Astrocyte (in vitro differentiated cells and primary cell): ENCODE measurements around the gene KDSR. TPM values are rescaled to one million over a fixed set of nuclear protein-coding genes. Genes with fewer than 3 reads are reported as not detected.

ENCODE experiments used
- DNase-seq: peaks from one replicate; pipeline ENCODE4 v3.0.0-alpha.2; 2010; ENCODE audit warnings: low read depth
- FAIRE-seq: peaks from 2 replicates; lab custom pipeline; 2011; peaks lifted over from hg19 to GRCh38; lab: Jason Lieb, UNC
- H2AFZ ChIP-seq: 2 replicates; pipeline ENCODE4 v1.6.0; 2012; ENCODE audit warnings: low read depth, low read length, inconsistent platforms
- H3K27ac ChIP-seq: 2 replicates; pipeline ENCODE4 v1.5.1; 2011; ENCODE audit warnings: low read depth, low read length, inconsistent platforms
- H3K27me3 ChIP-seq: 2 replicates; pipeline ENCODE4 v1.6.0; 2011; ENCODE audit warnings: low read length, inconsistent platforms; ENCODE audit not compliant: insufficient read depth
- H3K36me3 ChIP-seq: 2 replicates; pipeline ENCODE4 v1.5.1; 2011; ENCODE audit warnings: low read length, inconsistent platforms; ENCODE audit not compliant: insufficient read depth
- H3K4me1 ChIP-seq: 2 replicates; pipeline ENCODE4 v1.5.1; 2011; ENCODE audit warnings: low read length, inconsistent platforms; ENCODE audit not compliant: insufficient read depth
- H3K4me2 ChIP-seq: 2 replicates; pipeline ENCODE4 v1.6.0; 2012; ENCODE audit warnings: low read length, inconsistent platforms
- H3K4me3 ChIP-seq: 2 replicates; pipeline ENCODE4 v1.5.1; 2011; ENCODE audit warnings: low read depth, mild to moderate bottlenecking, low read length, inconsistent platforms; ENCODE audit not compliant: insufficient read depth
- H3K79me2 ChIP-seq: 2 replicates; pipeline ENCODE4 v1.6.0; 2012; ENCODE audit warnings: mild to moderate bottlenecking, low read length, inconsistent platforms; ENCODE audit not compliant: insufficient read depth
- H3K9ac ChIP-seq: 2 replicates; pipeline ENCODE4 v1.6.0; 2012; ENCODE audit warnings: mild to moderate bottlenecking, low read length, inconsistent platforms
- H3K9me3 ChIP-seq: 2 replicates; pipeline ENCODE4 v1.5.1; 2012; ENCODE audit warnings: low read depth, mild to moderate bottlenecking, low read length, inconsistent platforms; ENCODE audit not compliant: insufficient read depth
- H4K20me1 ChIP-seq: 2 replicates; pipeline ENCODE4 v1.6.0; 2012; ENCODE audit warnings: low read length, inconsistent platforms; ENCODE audit not compliant: insufficient read depth
- H3K27ac Mint-ChIP-seq: one replicate; pipeline ENCODE4 v1.8.0; 2021; ENCODE audit warnings: mild to moderate bottlenecking, mixed read lengths; ENCODE audit not compliant: unreplicated experiment
- H3K27me3 Mint-ChIP-seq: one replicate; pipeline ENCODE4 v1.8.0; 2021; ENCODE audit warnings: low read depth, mixed read lengths; ENCODE audit not compliant: unreplicated experiment
- H3K36me3 Mint-ChIP-seq: one replicate; pipeline ENCODE4 v1.8.0; 2021; ENCODE audit warnings: low read depth, mixed read lengths; ENCODE audit not compliant: unreplicated experiment
- H3K4me1 Mint-ChIP-seq: one replicate; pipeline ENCODE4 v1.8.0; 2021; ENCODE audit warnings: low read depth, mixed read lengths; ENCODE audit not compliant: unreplicated experiment
- H3K4me3 Mint-ChIP-seq: one replicate; pipeline ENCODE4 v1.8.0; 2021; ENCODE audit warnings: mild to moderate bottlenecking, moderate library complexity, mixed read lengths; ENCODE audit not compliant: unreplicated experiment
- H3K9me3 Mint-ChIP-seq: one replicate; pipeline ENCODE4 v1.8.0; 2021; ENCODE audit warnings: mild to moderate bottlenecking, mixed read lengths; ENCODE audit not compliant: unreplicated experiment
- CTCF ChIP-seq: IDR thresholded peaks from 2 replicates; pipeline ENCODE4 v1.5.1; 2011; ENCODE audit warnings: low read depth, mild to moderate bottlenecking, inconsistent platforms, low read length, moderate library complexity; ENCODE audit not compliant: insufficient read depth
- EZH2 ChIP-seq: IDR thresholded peaks from 2 replicates; pipeline ENCODE4 v1.6.1; 2012; ENCODE audit warnings: mild to moderate bottlenecking, low read length, inconsistent platforms; ENCODE audit not compliant: insufficient read depth
- total RNA-seq: library from RNA; stranded (reverse); gene quantifications from 2 replicates; pipeline ENCODE4 v1.2.1, GENCODE V29; 2021

KDSR gene
- total RNA-seq, 1 donor from 2014 or later = 43.7 TPM

DNA sequence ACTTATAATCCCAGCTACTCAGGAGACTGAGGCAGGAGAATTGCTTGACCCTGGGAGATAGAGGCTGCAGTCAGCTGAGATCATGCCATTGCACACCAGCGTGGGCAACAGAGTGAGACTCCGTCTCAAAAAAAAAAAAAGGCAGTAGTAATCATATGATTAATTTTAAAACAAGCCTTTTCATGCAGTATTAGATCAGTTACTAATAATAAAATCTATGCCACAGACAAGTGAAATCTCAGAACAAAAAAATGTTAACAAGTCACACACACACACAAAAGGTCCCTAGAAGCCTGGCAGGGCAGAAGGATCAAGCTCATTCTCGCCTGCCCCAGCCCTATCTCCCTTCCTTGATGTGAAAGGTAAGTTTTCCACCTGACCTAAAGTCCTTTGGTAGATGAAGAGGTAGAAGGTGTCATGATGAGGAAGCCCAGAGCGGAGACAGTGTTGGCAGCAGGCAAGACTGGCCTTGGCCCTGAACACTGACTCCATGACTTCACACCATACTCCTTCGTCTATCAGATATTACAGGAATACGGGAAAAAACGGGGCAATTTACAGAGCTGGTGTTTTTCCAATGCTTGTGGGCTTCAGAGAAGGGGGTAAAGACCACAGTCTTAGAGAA is 10.6 kb downstream of the KDSR start:
- H3K9ac ChIP-seq = no peak overlapping the region
- no peaks in the 10 kb centered on the region for H3K9me3 ChIP-seq
- H3K4me2 ChIP-seq = no peak overlapping the region
- H3K36me3 ChIP-seq = peaks cover 50% of the 10 kb centered on the region
- Mint-ChIP-seq H3K4me3 (no peak overlapping the region), H3K9me3 (no peaks in the 10 kb centered on the region), H3K4me1 (no peaks in the 10 kb centered on the region), H3K36me3 (peaks cover 7% of the 10 kb centered on the region), H3K27me3 (no peaks in the 10 kb centered on the region), H3K27ac (no peak overlapping the region)
- no peak for FAIRE-seq
- no peak overlapping the region for H3K4me3 ChIP-seq
- no peaks in the 10 kb centered on the region for H3K27me3 ChIP-seq
- H3K27ac ChIP-seq = no peak overlapping the region
- TF ChIP-seq CTCF (no peak), EZH2 (no peak)
- peaks cover 3% of the 10 kb centered on the region for H4K20me1 ChIP-seq
- H2AFZ ChIP-seq = no peak overlapping the region
- H3K79me2 ChIP-seq = no peaks in the 10 kb centered on the region
- H3K4me1 ChIP-seq = no peaks in the 10 kb centered on the region
- no peak for DNase-seq

DNA sequence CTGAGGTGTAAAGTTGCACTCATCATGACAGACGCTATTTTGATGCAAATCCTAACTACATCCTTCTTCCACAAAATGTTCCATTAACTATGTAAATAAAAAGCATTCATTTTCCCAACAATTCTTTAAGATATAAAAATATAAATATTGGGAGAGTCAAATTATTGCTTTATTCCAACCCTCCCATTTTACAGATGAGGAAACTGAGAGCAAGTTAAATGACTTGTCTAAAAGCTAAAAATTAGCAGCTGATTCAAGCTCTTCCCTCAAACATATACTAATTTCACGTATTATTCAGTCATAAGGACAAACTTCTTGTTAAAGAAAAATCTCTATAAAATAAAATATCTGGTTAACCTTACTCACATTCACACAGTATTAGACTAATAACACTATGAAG is 16.8 kb downstream of the KDSR start:
- Histone ChIP-seq H3K4me3 (no peak overlapping the region), H3K36me3 (peaks cover 59% of the 10 kb centered on the region)

More for the DNA sequence above, 16.8 kb downstream of the KDSR start:
- no peak overlapping the region for H3K27ac Mint-ChIP-seq
- Histone ChIP-seq H4K20me1 (peaks cover 13% of the 10 kb centered on the region), H3K27me3 (no peaks in the 10 kb centered on the region), H2AFZ (no peak overlapping the region), H3K9me3 (no peaks in the 10 kb centered on the region), H3K79me2 (peaks cover 2% of the 10 kb centered on the region), H3K9ac (no peak overlapping the region), H3K4me1 (no peaks in the 10 kb centered on the region), H3K27ac (no peak overlapping the region), H3K4me2 (no peak overlapping the region)
- peaks cover 12% of the 10 kb centered on the region for H3K36me3 Mint-ChIP-seq
- FAIRE-seq (no peak), DNase-seq (no peak)
- no peaks in the 10 kb centered on the region for H3K4me1 Mint-ChIP-seq
- H3K9me3 Mint-ChIP-seq = no peaks in the 10 kb centered on the region
- H3K27me3 Mint-ChIP-seq = no peaks in the 10 kb centered on the region
- no peak for TF ChIP-seq CTCF
- no peak for TF ChIP-seq EZH2
- no peak overlapping the region for H3K4me3 Mint-ChIP-seq
